K562 (cell line): ENCODE results near the gene SHF. TPM values are rescaled to one million over a fixed set of nuclear protein-coding genes. Genes with fewer than 3 reads are reported as not detected.

Experiments
- BRD4 ChIP-seq: fragments of 200-600 bp; sonication (generic); IDR thresholded peaks from 2 replicates; pipeline ENCODE4 v1.6.1; 2017; ENCODE audit warnings: inconsistent platforms
- CBX2 ChIP-seq: fragments of 200-600 bp; sonication (generic); IDR thresholded peaks from one replicate; pipeline ENCODE4 v1.6.1; 2012; ENCODE audit warnings: mild to moderate bottlenecking, low read length, inconsistent platforms; ENCODE audit not compliant: insufficient read depth, poor library complexity, severe bottlenecking
- CREM ChIP-seq: IDR thresholded peaks from 2 replicates; pipeline ENCODE4 v1.6.1; 2014; ENCODE audit warnings: antibody characterized with exemption, low read depth
- FOS ChIP-seq: IDR thresholded peaks from 3 replicates; pipeline ENCODE4 v1.6.1; 2011; ENCODE audit not compliant: insufficient read length; ENCODE audit errors: extremely low read depth
- ILF3 ChIP-seq: fragments of 450-650 bp; IDR thresholded peaks from 2 replicates; pipeline ENCODE4 v1.6.1; 2018; ENCODE audit warnings: antibody characterized with exemption, mild to moderate bottlenecking, moderate library complexity, borderline replicate concordance
- JUN ChIP-seq, 2 experiments: sonication (generic) in 1 of 2; formaldehyde crosslinking in 1 of 2; IDR thresholded peaks; 2 replicates each; pipeline versions ENCODE4 v1.6.1 to v1.8.0; 2012 to 2022; ENCODE audit warnings: borderline replicate concordance in 2 of 2, mild to moderate bottlenecking in 2 of 2, improper control_type of control experiment in 1 of 2, low read depth in 1 of 2, low read length in 1 of 2, missing genetic modification reagents in 1 of 2
- KLF1 ChIP-seq: fragments of 450-650 bp; IDR thresholded peaks from 2 replicates; pipeline ENCODE4 v1.6.1; 2016; ENCODE audit warnings: missing genetic modification characterization, missing compliant biosample characterization
- LEF1 ChIP-seq: fragments of 450-650 bp; IDR thresholded peaks from 2 replicates; pipeline ENCODE4 v1.6.1; 2016; ENCODE audit warnings: mild to moderate bottlenecking
- PML ChIP-seq: IDR thresholded peaks from 2 replicates; pipeline ENCODE4 v1.6.1; 2012; ENCODE audit warnings: low read length, inconsistent platforms
- POLR2G ChIP-seq: fragments of 200-400 bp; formaldehyde crosslinking; IDR thresholded peaks from 2 replicates; pipeline ENCODE4 v1.6.1; 2017; ENCODE audit warnings: low read depth, mild to moderate bottlenecking, antibody characterized with exemption, low read length, moderate library complexity
- POLR3A ChIP-seq: IDR thresholded peaks from 2 replicates; pipeline ENCODE4 v1.6.1; 2011; ENCODE audit warnings: borderline replicate concordance, mild to moderate bottlenecking, moderate library complexity; ENCODE audit not compliant: insufficient read length, insufficient read depth; ENCODE audit errors: extremely low read depth
- RB1 ChIP-seq: fragments of 450-650 bp; IDR thresholded peaks from 2 replicates; pipeline ENCODE4 v1.6.1; 2017; ENCODE audit warnings: low read depth, mild to moderate bottlenecking
- TBP ChIP-seq: optimal IDR thresholded peaks from 2 replicates; pipeline ENCODE3; 2011; ENCODE audit warnings: low read depth, low read length, improper control_type of control experiment
- TOE1 ChIP-seq, 2 experiments: fragments of 450-650 bp in 1 of 2; sonication (generic) in 1 of 2; formaldehyde crosslinking in 1 of 2; IDR thresholded peaks; 2 replicates each; pipeline versions ENCODE4 v1.7.1 to v1.8.0; 2016 to 2022; ENCODE audit warnings: borderline replicate concordance in 2 of 2, mild to moderate bottlenecking in 2 of 2, antibody characterized with exemption in 1 of 2, inconsistent platforms in 1 of 2, low read depth in 1 of 2, missing genetic modification reagents in 1 of 2, moderate library complexity in 1 of 2
- polyA plus RNA-seq, 8 experiments: library from polyadenylated mRNA; depleted of rRNA in 4 of 8; stranded (reverse) in 5 of 8; unstranded in 3 of 8; fragments of >200 nt; fragmentation: Nextera tagmentation in 2 of 8; fragmentation: Illumina TruSeq in 1 of 8; extraction: Ambion mirVana in 2 of 8; extraction: Trizol in 1 of 8; gene quantifications; 2 replicates each; pipeline versions ENCODE4 v1.2.1 to v1.2.3, GENCODE V29; 2011 to 2014; ENCODE audit warnings: inconsistent platforms in 1 of 8, missing spikeins in 1 of 8
- total RNA-seq, 7 experiments: library from RNA; depleted of rRNA in 6 of 7; stranded (reverse); fragments of >200 nt in 6 of 7; fragmentation: Illumina TruSeq in 2 of 7; extraction: Trizol in 2 of 7; gene quantifications; 2 replicates each; pipeline versions ENCODE4 v1.2.1 to v1.2.3, GENCODE V29; 2011 to 2021; ENCODE audit warnings: low replicate concordance in 1 of 7
- TF ChIP-seq, protein P1 (sequence below): fragments of 250-450 bp; sonication (Bioruptor Pico); IDR thresholded peaks from 2 replicates; pipeline ENCODE4 v1.4.0; 2020
- TF ChIP-seq, protein P2 (sequence below): fragments of 450-650 bp; IDR thresholded peaks from 2 replicates; pipeline ENCODE4 v1.6.1; 2016; ENCODE audit warnings: mild to moderate bottlenecking
- TF ChIP-seq, protein P3 (sequence below), 2 experiments: fragments of 450-650 bp in 1 of 2; IDR thresholded peaks; 2 replicates each; pipeline ENCODE4 v1.6.1; 2011 to 2017; ENCODE audit warnings: low read depth in 2 of 2, antibody characterized with exemption in 1 of 2, borderline replicate concordance in 1 of 2, low read length in 1 of 2, mild to moderate bottlenecking in 1 of 2, mixed read lengths in 1 of 2; ENCODE audit not compliant: control insufficient read depth in 1 of 2
- TF ChIP-seq, protein P4 (sequence below): sonication (generic); formaldehyde crosslinking; IDR thresholded peaks from 2 replicates; pipeline ENCODE4 v1.8.0; 2022; ENCODE audit warnings: missing genetic modification reagents, mild to moderate bottlenecking, moderate library complexity, borderline replicate concordance

Gene SHF
- total and polyA plus RNA-seq, 9 of the 15 experiments (the other 6 are each of a cell fraction or from before 2014, with no cell fraction given) = 0.51 to 2.2 (median 0.85) TPM; not detected in 2

DNA sequence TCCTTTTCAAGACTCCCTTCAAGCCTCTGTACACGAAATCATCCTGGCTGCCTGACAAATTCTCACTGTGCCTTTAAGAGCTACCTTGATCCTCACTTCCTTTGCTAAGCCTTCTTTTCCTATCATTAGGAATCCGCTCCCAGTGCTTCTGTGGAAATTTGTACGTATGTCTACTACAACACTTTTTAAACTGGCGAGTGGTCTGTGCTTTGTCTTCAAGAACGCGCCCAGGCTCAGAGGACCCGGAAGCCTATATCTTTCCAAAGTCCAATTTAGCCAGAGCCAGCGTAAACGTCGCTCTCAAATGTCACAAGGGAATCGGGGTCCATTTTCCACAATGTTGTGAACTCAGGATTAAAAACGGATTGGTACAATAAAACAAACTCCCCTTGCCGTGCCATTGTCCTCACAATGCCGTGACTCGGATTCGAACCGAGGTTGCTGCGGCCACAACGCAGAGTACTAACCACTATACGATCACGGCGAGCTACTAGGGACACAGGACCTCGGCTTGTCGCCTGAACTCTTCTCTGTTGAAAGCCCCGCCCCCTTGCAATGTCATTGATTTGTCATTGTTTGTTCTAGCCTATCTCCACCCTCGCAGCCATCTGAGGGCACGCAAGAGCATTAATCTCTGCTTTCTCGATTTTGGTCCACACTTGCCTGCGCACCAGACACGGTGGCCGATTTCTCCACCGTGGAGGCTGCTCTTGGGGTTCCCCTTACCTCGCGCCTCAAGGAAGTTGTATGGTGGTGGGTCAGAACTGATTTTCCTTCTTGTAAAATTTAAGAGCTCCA is 12.4 kb upstream of the SHF start (continued):
- TF ChIP-seq TOE1 (IDR thresholded peaks at IDR 0.05; ENCODE audit: borderline replicate concordance) (peak; percentile 62; the same call in 1 of the 2 replicates), TOE1 (CRISPR knock-in tag; IDR thresholded peaks at IDR 0.05; ENCODE audit: borderline replicate concordance, low read depth) (no peak), POLR2G (peak; percentile 53; the same call in 1 of the 2 replicates), POLR3A (peak; percentile 99), TBP (peak; percentile 99), BRD4 (peak; percentile 90), PML (no peak), JUN (IDR thresholded peaks at IDR 0.05; ENCODE audit: borderline replicate concordance, low read depth, low read length) (no peak), JUN (CRISPR knock-in tag; IDR thresholded peaks at IDR 0.05; ENCODE audit: borderline replicate concordance) (no peak), RB1 (peak; percentile 73), CREM (peak; percentile 74), FOS (peak; percentile 22), KLF1 (peak; percentile 54; the same call in 1 of the 2 replicates), ILF3 (no peak), LEF1 (no peak), CBX2 (no peak)
- TF ChIP-seq, protein P1, sequence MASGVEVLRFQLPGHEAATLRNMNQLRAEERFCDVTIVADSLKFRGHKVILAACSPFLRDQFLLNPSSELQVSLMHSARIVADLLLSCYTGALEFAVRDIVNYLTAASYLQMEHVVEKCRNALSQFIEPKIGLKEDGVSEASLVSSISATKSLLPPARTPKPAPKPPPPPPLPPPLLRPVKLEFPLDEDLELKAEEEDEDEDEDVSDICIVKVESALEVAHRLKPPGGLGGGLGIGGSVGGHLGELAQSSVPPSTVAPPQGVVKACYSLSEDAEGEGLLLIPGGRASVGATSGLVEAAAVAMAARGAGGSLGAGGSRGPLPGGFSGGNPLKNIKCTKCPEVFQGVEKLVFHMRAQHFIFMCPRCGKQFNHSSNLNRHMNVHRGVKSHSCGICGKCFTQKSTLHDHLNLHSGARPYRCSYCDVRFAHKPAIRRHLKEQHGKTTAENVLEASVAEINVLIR (CRISPR knock-in tag) = no peak
- TF ChIP-seq, protein P2, sequence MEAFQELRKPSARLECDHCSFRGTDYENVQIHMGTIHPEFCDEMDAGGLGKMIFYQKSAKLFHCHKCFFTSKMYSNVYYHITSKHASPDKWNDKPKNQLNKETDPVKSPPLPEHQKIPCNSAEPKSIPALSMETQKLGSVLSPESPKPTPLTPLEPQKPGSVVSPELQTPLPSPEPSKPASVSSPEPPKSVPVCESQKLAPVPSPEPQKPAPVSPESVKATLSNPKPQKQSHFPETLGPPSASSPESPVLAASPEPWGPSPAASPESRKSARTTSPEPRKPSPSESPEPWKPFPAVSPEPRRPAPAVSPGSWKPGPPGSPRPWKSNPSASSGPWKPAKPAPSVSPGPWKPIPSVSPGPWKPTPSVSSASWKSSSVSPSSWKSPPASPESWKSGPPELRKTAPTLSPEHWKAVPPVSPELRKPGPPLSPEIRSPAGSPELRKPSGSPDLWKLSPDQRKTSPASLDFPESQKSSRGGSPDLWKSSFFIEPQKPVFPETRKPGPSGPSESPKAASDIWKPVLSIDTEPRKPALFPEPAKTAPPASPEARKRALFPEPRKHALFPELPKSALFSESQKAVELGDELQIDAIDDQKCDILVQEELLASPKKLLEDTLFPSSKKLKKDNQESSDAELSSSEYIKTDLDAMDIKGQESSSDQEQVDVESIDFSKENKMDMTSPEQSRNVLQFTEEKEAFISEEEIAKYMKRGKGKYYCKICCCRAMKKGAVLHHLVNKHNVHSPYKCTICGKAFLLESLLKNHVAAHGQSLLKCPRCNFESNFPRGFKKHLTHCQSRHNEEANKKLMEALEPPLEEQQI = peak; percentile 51; the same call in 1 of the 2 replicates
- TF ChIP-seq, protein P3, sequence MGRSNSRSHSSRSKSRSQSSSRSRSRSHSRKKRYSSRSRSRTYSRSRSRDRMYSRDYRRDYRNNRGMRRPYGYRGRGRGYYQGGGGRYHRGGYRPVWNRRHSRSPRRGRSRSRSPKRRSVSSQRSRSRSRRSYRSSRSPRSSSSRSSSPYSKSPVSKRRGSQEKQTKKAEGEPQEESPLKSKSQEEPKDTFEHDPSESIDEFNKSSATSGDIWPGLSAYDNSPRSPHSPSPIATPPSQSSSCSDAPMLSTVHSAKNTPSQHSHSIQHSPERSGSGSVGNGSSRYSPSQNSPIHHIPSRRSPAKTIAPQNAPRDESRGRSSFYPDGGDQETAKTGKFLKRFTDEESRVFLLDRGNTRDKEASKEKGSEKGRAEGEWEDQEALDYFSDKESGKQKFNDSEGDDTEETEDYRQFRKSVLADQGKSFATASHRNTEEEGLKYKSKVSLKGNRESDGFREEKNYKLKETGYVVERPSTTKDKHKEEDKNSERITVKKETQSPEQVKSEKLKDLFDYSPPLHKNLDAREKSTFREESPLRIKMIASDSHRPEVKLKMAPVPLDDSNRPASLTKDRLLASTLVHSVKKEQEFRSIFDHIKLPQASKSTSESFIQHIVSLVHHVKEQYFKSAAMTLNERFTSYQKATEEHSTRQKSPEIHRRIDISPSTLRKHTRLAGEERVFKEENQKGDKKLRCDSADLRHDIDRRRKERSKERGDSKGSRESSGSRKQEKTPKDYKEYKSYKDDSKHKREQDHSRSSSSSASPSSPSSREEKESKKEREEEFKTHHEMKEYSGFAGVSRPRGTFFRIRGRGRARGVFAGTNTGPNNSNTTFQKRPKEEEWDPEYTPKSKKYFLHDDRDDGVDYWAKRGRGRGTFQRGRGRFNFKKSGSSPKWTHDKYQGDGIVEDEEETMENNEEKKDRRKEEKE (IDR thresholded peaks at IDR 0.05; ENCODE audit: borderline replicate concordance in 1 of 2, control insufficient read depth in 1 of 2, low read depth in 2 of 2, low read length in 1 of 2) = 0 out of 4 replicates have a peak, but pooled peaks of 1 of the 2 experiments have one; percentile 22
- TF ChIP-seq, protein P4, sequence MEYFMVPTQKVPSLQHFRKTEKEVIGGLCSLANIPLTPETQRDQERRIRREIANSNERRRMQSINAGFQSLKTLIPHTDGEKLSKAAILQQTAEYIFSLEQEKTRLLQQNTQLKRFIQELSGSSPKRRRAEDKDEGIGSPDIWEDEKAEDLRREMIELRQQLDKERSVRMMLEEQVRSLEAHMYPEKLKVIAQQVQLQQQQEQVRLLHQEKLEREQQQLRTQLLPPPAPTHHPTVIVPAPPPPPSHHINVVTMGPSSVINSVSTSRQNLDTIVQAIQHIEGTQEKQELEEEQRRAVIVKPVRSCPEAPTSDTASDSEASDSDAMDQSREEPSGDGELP (CRISPR knock-in tag) = no peak
